Measurements from ENCODE around the gene MMP27.

GRCh38 chr11:102678022-102678421 is 27.5 kb downstream of the MMP27 start:
- no peak for TF ChIP-seq CTCF (IDR thresholded peaks at IDR 0.05)
- no peak for TF ChIP-seq EZH2 (IDR thresholded peaks at IDR 0.05; ENCODE audit: borderline replicate concordance, insufficient read depth, low read depth, low read length, poor library complexity, severe bottlenecking)

All from B cell (primary cell).